Colonic mucosa (tissue), 4 donors: ENCODE results near the gene CEP128. TPM values are rescaled to one million over a fixed set of nuclear protein-coding genes. Genes with fewer than 3 reads are reported as not detected.

Source experiments
- DNase-seq: peaks from one replicate; pipeline ENCODE4 v3.0.0-alpha.2; 2020
- H3K27ac ChIP-seq: fragments of 200-600 bp; one replicate; pipeline ENCODE4 v1.8.0; 2021
- H3K27me3 ChIP-seq: fragments of 200-600 bp; one replicate; pipeline ENCODE4 v1.8.0; 2021
- H3K36me3 ChIP-seq: fragments of 200-600 bp; one replicate; pipeline ENCODE4 v1.8.0; 2021
- H3K4me1 ChIP-seq: fragments of 200-600 bp; one replicate; pipeline ENCODE4 v1.8.0; 2021; ENCODE audit warnings: mild to moderate bottlenecking
- H3K4me3 ChIP-seq: fragments of 200-600 bp; one replicate; pipeline ENCODE4 v1.8.0; 2021
- H3K9ac ChIP-seq, 2 donors: one replicate each; pipeline ENCODE4 v1.7.0; 2013; ENCODE audit warnings: control low read depth in 2 of 2, low read depth in 2 of 2, low read length in 2 of 2
- H3K9me3 ChIP-seq: fragments of 200-600 bp; one replicate; pipeline ENCODE4 v1.8.0; 2021
- intact Hi-C: fragments of 100-400 bp; cut with DNase I; formaldehyde crosslinking; loops from one replicate; pipeline ENCODE4 v1.14.1; 2022
- total RNA-seq, 2 donors: library from RNA; stranded (reverse); fragmentation: NEBNext Ultra II Directional in 1 of 2; extraction: Animal tissue kit (Norgen Biotek cat#: 25700) in 1 of 2; gene quantifications; one replicate each; pipeline ENCODE4 v1.2.1, GENCODE V29; 2021
- TF ChIP-seq, protein P1 (sequence below): fragments of 200-600 bp; IDR thresholded peaks from one replicate; pipeline ENCODE4 v1.8.0; 2022; ENCODE audit warnings: antibody characterized with exemption, mild to moderate bottlenecking
- donor health status: healthy.
- donor health status: DM: no; HTN: no; CAD: no.
- donor health status: DM: no; HTN: no; CAD: no.

CEP128 gene
- total RNA-seq, 2 donors from 2014 or later: 4.4 to 11.6 TPM

DNA sequence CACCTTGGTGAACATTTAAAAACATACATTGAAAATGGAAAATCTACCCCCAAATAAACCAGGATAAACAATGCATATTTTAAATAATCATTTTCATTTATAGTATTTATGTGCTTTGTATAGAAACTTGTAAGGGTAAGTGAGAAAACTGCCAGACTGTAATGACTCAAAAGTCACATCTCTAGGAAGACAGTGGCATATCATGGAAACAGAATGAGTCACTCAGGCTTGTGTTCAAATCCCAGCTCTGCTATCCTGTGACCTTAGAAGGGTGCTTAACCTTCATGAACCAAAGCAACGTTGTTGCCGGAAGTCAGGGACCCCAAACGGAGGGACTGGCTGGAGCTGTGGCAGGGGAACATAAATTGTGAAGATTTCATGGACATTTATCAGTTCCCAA lies 142.7 kb downstream of the CEP128 start:
- TF ChIP-seq, protein P1, sequence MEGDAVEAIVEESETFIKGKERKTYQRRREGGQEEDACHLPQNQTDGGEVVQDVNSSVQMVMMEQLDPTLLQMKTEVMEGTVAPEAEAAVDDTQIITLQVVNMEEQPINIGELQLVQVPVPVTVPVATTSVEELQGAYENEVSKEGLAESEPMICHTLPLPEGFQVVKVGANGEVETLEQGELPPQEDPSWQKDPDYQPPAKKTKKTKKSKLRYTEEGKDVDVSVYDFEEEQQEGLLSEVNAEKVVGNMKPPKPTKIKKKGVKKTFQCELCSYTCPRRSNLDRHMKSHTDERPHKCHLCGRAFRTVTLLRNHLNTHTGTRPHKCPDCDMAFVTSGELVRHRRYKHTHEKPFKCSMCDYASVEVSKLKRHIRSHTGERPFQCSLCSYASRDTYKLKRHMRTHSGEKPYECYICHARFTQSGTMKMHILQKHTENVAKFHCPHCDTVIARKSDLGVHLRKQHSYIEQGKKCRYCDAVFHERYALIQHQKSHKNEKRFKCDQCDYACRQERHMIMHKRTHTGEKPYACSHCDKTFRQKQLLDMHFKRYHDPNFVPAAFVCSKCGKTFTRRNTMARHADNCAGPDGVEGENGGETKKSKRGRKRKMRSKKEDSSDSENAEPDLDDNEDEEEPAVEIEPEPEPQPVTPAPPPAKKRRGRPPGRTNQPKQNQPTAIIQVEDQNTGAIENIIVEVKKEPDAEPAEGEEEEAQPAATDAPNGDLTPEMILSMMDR: no peak
- Histone ChIP-seq H3K27me3 (no peaks in the 10 kb centered on the region), H3K36me3 (no peaks in the 10 kb centered on the region), H3K9me3 (no peaks in the 10 kb centered on the region), H3K4me3 (no peak overlapping the region), H3K4me1 (no peaks in the 10 kb centered on the region), H3K9ac (no peak overlapping the region), H3K27ac (no peak overlapping the region)
- intact Hi-C loops: no loop called here
- no peak for DNase-seq

DNA sequence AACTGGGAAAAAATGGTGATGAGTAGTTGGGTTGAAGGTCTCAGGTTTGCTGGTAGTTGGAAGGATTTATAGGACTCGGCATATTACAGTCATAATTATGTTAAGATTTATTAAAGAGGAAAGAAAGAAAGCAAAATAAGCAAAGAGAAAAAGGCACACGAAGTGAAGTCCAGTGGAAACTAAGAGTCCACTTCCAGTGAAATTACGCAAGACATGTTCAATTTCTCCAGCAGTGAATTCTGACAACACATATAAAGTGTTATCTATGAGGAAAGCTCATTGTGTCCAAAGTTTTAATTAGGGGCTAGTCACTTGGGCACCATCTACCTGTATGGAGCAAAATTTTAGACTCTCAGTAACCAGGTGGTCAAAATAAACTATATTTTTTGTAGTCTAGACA lies 143.3 kb downstream of the CEP128 start:
- no peak overlapping the region for H3K4me3 ChIP-seq
- no peak overlapping the region for H3K9ac ChIP-seq
- H3K9me3 ChIP-seq: no peaks in the 10 kb centered on the region
- no peaks in the 10 kb centered on the region for H3K36me3 ChIP-seq
- intact Hi-C loops: no loop called here
- no peak overlapping the region for H3K27ac ChIP-seq
- TF ChIP-seq, protein P1: no peak
- no peaks in the 10 kb centered on the region for H3K4me1 ChIP-seq
- no peak for DNase-seq
- H3K27me3 ChIP-seq: no peaks in the 10 kb centered on the region

DNA sequence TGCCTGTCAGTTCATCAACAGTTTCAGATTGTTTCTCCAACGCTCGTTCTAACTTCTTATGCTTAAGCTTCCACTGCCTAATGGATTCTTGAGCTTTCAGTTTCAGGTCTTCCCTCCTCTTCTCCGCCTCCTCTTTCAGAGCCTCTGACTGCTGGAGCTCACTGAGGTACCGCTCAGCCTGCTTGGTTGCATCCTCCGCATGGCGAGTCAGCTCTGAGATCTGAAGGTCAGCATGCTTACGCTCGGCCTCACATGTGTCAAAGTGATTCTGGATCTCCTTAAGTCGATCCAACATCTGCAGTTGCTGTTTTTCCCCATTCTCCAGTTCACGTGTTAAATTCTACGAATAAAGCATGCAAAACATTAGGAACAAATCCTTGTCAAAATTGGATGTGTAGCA lies 148.8 kb downstream of the CEP128 start:
- TF ChIP-seq, protein P1: no peak
- Histone ChIP-seq H3K36me3 (no peaks in the 10 kb centered on the region), H3K9ac (no peak overlapping the region), H3K4me3 (no peak overlapping the region), H3K4me1 (no peaks in the 10 kb centered on the region), H3K27ac (no peak overlapping the region), H3K9me3 (no peaks in the 10 kb centered on the region), H3K27me3 (no peaks in the 10 kb centered on the region)
- intact Hi-C loops: no loop called here
- DNase-seq: no peak

- Histone ChIP-seq H3K36me3 (no peaks in the 10 kb centered on the region), H3K9ac (no peak overlapping the region), H3K9me3 (no peaks in the 10 kb centered on the region), H3K27ac (no peak overlapping the region), H3K4me1 (no peaks in the 10 kb centered on the region), H3K4me3 (no peak overlapping the region), H3K27me3 (no peaks in the 10 kb centered on the region)
- intact Hi-C loops: no loop called here
- no peak for DNase-seq
- TF ChIP-seq, protein P1: no peak
Measured at GRCh38 chr14:80787876-80788275, 153.7 kb downstream of the CEP128 start.

DNA sequence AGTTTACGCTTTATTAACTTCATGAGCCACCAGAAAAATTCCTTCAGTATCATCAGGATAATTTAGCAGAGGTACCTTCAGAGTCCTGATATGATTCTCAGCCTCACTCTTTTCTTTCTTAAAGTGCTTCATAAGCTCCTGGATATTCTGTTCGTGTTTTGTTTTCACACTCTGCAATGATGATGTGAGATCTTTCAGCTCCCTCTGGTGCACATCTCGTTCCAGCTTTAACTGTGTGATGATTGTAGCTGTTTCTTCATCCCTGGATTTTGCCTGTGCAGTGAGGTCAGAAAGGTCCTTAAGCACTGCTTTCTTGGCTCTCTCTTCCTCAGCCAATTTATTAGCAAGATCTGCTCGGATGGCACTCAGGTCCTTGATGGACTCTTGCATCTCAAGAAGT lies 156.7 kb downstream of the CEP128 start:
- Histone ChIP-seq H3K4me1 (no peaks in the 10 kb centered on the region), H3K36me3 (no peaks in the 10 kb centered on the region), H3K9me3 (no peaks in the 10 kb centered on the region), H3K9ac (no peak overlapping the region), H3K4me3 (no peak overlapping the region), H3K27ac (no peak overlapping the region), H3K27me3 (no peaks in the 10 kb centered on the region)
- DNase-seq: no peak
- TF ChIP-seq, protein P1: no peak
- intact Hi-C loops: no loop called here

GRCh38 chr14:80781972-80782367 lies 159.6 kb downstream of the CEP128 start:
- H3K4me3 ChIP-seq: no peak overlapping the region
- H3K9me3 ChIP-seq: no peaks in the 10 kb centered on the region
- no peaks in the 10 kb centered on the region for H3K27me3 ChIP-seq
- no peak overlapping the region for H3K27ac ChIP-seq
- no peak overlapping the region for H3K9ac ChIP-seq
- TF ChIP-seq, protein P1: no peak
- intact Hi-C loops: no loop called here
- no peaks in the 10 kb centered on the region for H3K36me3 ChIP-seq
- no peaks in the 10 kb centered on the region for H3K4me1 ChIP-seq
- no peak for DNase-seq
